CD4-positive, alpha-beta T cell treated with Interleukin-17A for 4 hours (primary cell): Measurements from ENCODE around the gene TBR1.

Experiments
- DNase-seq: peaks from one replicate; pipeline ENCODE4 v3.0.0-alpha.2; 2020; ENCODE audit warnings: mixed read lengths

TBR1 gene

DNA sequence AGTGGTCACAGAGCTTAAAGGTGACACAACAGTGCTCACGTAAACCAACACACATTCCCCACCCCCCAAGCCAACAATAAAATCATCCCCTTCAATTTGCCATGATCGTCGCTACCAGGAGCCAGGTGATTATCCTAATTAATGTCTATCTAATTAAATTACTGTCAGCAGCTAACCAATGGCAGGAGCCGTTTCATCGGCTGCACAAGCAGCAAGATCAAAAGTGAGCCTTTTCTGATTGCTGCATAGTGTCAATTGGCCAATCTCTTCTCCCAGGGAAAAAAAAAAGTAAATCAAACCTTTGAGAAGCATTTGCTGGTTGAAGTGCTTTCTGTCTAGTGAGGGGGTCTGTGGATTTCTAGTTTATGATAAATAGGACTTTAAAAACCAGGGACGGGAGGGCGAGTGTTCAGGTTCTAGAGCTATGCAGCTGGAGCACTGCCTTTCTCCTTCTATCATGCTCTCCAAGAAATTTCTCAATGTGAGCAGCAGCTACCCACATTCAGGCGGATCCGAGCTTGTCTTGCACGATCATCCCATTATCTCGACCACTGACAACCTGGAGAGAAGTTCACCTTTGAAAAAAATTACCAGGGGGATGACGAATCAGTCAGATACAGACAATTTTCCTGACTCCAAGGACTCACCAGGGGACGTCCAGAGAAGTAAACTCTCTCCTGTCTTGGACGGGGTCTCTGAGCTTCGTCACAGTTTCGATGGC, at the start of gene TBR1:
Gene TBR1 (plus strand): TSS at position 311 of the 721 bp plus-strand sequence. CDS start 114 bp downstream, at position 425.
- DNase-seq, result no peak

DNA sequence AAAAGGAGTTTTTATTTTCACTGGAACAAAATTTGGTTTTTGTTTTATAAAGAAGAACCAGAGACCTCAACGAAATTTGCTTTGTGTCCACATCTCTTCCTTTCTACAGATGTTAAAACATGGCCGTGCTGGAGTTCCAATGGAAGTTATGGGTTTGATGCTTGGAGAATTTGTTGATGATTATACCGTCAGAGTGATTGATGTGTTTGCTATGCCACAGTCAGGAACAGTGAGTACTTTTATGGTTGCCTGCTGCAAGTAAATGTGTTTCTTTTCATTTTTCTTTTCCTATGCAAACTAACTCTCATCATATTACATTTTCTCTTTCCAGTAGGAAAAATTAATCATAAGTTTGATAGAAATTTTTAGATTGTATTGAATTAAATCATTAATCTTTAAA, 48.4 kb upstream of the TBR1 start:
- DNase-seq, result no peak

DNA sequence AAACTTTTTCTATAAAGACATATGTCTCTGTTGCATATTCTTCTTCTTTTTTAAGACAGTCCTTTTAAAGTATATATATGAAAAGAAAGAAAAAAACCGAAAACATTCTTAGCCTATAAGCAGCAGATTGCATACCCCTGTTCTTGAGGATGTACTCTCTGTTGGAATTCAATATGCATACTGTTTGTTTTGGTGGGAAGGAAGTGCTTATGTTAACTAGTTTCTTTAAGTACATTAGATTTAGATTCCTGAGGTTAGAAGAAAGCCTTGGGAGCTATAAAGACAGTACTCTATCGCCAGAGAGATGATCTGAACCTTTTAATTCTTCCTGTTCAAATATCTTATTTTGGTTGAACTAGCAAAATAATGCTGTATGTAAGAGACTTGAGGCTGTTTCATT, 46.8 kb upstream of the TBR1 start:
- DNase-seq, result no peak

DNA sequence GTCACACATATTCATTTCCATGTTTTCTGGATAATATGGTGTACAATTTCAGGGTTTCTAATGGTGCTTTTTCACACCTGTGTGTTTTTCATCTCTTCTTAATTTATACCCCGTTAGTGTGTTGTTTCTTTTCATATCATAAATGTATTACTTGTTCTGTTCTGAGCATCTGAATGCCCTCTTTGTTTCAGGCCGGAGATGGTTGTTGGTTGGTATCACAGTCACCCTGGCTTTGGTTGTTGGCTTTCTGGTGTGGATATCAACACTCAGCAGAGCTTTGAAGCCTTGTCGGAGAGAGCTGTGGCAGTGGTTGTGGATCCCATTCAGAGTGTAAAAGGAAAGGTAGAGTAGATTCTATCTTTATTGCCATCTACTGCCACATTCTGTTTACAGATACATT, 45.1 kb upstream of the TBR1 start:
- DNase-seq, result no peak

DNA sequence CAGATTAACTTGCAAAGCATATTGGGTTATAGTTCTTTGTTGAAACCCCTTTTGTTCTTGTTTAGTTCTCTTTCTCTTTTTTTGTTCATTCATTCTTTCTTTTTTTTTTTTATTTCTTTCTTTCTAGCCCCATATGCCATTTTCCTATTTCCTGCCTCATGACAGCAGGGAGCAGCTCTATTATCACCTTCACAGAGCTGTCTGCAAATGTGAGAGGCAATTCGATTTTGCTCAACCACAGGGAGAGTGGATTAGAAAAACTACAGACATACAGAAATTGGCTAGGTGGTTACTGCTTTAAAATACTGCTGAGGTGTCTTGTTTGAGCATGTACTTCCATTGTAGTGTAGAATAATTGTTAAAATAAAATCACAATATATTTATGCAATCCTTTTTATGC, 44.2 kb upstream of the TBR1 start:
- no peak for DNase-seq

DNA sequence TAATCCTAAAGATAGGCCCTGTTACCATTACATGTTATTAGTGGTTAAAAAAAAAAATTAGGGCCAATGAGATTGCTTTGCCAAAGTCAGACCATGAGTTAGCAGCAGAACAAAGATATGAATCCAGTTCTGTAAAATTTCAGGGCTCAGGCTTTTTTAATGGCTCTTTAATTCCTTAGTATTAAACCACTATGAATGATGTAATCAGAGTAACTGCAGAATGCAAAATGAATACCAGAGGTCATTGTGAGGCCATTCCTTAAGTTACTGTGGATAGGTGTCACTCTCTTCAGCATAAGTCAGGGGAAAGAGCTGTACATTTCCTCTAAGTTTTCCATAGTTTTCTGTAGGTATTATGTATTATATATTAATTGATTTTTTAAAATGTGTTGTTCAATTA, 42.2 kb upstream of the TBR1 start:
- DNase-seq, result no peak

DNA sequence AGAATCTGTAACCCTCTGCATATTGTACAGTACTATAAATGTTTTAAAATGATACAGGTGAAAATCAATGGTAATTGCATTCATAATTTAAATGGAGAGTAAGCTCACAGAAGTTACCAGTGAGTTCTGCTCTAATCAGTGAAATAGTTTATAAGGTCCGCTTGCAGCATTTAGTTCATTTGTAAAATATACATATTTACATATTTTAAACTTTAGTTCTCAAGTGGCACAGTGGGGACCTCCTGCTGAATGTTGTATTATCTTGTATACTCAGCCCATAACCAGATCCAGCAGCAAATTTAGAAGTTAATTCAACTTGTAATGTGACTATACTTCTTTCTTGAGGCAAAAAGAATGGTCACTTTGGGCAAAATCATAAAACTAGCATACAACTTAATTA, 41.7 kb upstream of the TBR1 start:
- no peak for DNase-seq

DNA sequence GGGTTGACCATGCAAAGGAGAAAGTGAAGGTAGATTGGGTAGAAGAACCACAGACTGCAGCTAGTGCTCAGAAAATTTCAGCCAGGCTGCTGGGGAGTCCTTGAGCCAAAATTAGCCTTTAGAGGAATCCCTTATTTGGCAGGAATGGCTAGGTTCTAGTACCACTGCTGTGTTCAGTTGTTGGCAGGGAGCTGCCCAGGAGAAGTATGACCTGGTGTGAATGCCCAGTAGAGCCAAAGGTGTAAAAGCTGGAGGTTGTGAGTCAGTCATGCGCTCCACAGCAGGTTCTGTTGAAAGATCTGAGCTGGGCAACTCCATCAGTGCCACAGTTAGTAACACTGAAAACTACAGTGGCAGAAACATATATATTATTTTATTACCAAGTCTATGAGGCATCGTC, 36.4 kb upstream of the TBR1 start:
- no peak for DNase-seq

DNA sequence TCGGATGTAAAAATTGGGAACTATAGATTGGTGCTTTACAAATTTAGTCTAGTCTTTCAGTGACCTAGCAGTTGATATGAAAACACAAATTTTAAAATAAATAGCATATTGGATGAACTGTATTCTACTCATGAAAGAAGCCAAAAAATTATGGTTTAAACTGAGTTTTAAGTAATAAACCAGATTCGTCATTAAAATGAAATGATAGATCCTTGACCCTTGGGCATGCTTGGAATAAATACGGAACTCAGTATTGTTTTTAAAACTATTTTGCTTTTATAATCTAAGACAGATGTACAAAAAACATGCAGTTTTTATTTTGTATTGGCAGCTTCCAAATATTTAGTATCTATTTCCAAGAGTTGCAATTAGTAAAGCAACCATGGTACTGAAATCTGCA, 34.6 kb upstream of the TBR1 start:
- DNase-seq, result no peak

DNA sequence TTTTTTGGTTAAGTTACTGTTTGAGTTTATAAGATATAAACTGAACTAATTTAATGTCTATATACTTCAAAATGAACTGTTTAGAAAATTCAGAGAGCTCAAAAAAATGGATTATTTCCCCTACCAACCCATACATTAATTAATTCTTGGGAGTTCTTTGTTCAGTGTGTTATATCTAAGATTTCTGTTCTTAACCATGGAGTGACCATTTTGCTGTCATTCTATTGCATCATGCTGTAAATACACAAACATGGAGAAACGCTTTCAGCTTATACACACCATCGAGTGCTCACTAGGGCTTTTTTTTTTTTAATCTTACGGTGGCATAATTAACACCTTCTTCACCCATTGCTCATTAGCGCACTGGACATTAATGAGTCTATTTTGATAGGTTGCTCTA, 33.4 kb upstream of the TBR1 start:
- no peak for DNase-seq

DNA sequence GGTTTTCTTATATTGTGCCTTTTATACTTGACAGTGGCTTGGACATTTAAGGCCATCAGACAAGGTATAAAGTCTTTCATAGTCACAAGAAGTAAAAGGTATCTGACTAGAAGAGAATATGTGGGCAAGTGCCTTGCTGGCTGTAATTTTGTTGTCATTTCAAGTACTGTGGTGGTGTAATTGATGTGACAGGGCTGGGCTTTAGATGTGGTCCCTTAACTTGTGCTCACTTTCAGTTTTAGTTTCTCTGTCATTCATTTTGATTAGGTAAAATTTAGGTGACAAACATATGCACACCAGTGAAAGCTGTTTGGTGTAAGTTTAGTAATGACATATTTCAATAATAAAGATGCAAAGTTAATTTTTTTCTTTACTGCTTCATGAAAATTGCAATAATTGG, 31.2 kb upstream of the TBR1 start:
- DNase-seq, result no peak

DNA sequence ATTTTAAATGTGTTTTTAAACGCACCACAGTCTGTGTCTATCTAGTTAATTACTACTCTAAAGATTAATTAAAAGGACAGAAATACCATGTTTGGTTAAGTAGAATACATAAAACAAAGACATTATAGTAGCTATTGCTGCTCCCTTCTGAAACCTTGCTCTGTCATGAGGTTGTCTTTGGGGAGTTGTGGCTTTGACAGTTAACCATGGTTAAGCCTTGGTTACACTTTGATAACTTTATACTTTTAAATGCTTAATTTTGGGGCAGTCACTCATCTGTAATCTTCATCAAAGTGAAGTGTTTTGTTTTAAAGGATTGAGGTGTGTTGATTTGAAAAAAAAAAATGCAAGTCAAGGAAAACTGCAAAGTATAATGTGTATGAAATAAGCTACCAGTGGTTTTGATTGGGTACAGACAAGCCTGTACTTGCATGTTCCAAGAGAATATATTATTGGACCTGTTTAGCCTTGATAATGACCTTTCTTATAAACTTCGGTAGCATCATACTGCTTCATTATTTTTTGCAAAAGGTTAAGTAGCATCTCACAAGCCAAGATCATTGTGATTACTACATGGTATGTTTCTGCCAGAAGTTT, 29.8 kb upstream of the TBR1 start:
- no peak for DNase-seq

DNA sequence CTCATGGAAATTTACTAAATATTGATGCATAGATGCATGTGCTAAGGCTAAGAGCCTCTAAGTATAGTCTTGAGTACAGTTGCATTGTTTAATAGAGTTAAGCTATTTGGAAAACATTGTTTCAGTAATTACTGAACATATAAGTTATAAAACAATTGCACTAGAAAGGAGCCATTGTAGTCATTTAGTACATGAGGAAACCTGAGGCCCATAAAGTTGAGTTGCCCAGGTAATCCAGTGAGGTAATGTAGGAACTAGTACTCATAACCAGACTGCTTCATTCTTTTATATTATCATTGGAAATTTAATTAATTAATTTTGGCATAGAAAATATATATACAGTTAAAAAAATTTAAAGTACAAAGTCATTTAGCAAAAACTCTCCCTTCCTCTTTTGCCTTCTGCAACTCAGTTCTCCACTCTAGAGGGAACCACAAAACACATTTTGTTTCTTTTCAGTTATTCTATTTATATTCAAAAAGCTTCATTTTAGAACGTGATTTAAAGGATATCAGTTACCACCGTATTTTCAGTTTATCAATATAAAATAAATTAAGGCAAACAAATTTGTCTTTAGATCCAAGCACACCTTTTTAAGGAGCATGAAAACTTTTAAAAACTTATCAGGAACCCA, 27.8 kb upstream of the TBR1 start:
- DNase-seq, result no peak

DNA sequence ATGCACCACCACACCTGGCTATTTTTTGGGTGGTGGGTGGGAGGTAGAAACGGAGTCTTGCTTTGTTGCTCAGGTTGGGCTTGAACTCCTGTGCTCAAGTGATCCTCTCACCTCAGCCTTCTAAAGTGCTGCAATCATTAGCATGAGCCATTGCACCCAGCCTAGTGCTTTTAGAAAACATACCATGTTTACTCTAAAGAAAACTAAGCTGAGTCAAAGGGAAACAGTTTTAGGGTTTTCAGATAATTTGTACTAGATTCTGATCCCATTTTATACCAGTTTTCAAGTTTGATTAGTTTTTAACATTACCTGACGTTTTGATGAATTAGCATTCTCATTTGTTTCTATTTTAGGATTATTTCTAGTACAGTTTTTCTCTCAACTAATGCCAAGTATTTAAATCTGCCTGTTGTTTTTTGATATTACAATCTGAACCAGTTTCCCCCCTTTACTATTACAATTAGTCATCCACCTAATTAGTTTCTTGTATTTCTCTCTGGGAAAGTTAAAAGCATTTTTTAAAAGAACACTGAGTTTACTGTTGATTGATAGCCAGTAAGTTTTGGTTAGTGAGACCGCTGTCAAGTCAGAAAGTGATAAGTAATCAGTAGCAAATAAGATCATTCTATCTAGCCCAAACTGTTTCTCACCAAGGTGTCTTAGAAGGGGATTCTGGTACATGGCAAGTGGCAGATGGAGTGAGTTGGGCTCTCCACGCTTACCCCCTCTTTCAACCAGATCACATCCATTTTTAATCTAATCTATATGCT, 24.2 kb upstream of the TBR1 start:
- no peak for DNase-seq

DNA sequence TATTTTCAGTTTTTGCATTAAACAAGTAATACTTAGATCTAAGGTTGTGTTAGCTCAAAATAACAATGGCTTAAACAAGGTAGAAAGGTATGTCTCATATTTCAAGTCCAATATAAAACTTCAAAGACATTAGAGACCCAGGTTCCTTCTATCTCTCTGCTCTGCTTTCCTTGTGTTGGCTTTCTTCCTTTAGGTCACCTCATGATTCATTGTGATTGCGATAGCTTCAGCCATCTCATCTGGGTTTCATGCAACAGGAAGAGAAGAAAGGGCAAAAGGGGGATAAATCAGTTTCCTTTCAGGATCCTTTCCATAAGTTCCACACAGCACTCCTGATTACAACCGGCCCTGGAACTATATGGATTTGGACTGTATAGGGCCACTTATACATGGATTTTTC, 16.0 kb upstream of the TBR1 start:
- DNase-seq, result no peak

DNA sequence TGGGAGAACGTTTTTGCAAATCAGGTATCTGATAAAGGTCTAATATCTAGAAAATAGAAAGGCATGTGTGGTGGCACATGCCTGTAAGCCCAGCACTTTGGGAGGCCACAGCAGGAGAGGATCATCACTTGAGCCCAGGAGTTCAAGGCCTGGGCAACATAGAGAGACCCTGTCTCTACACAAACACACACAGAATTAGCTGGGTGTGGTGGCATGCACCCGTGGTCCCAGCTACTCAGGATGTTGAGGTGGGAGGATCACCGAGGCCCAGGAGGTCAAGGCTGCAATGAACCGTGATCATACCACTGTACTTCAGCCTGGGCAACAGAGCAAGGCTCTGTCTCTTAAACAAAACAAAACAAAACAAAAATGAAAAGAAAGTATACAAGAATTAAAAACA, 13.8 kb upstream of the TBR1 start:
- no peak for DNase-seq

DNA sequence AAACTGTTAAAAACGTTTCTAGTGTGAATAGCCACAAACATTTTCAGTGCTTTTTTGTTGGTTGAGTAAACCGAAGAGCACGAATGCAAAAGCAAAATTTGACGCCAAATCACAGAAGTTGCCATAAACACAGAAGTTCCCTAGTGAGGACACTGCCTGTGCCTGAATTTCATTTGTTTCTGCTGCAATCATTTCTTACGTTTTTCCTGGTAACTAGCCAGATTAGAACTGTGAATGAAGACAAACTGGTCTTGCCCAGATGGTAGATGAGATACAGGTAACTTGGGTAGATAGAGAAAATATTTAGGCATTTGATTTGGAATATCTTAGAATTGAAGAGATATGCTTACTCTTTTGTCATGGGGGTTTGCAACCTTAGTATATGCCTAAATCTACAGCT, 9.8 kb upstream of the TBR1 start:
- DNase-seq, result no peak

DNA sequence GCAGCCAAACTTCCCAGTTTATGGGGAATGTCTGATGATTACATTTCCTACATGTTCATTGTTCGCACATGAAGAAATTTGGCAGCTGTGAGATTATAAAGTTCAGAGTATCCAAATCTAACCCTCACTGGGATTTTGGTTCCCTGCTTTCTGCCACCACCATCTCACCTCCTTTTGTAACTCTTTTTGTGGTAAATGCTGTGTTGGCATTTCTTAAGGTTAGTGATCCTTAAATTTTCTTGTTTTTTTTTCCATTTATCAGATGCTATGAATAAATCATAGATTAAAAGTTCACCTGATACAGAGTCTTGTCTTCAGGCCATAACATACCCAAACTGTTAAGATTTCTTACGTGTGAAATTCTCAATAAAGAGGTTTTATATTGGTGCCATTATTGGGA, 8.5 kb upstream of the TBR1 start:
- no peak for DNase-seq

DNA sequence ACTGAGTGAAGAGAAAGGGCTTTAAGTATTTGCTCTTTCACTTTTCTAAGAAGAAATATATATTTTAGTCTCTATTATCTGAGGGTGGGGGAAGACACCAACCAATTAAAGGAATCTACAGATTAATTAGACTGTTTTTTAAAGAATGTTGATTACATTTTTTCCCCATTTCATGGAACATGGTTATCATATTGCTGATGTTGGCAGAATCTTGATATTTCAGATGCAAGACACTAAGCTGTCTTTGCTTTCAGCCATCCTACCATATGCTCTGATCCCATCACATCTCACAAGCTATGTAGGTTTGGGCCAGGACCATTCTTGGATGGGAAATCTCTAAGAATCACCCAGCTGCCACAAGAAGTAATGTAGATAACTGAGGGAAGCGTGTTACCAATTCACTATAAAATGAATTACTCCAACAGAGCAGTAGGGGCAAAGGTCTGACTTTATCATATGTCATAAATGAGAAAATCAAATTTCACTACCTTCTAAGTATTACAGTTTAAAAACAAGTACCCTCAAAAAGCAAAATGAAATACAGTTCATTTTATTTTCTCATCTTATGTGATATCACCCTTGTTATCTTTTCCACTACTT, 6.7 kb upstream of the TBR1 start:
- no peak for DNase-seq

DNA sequence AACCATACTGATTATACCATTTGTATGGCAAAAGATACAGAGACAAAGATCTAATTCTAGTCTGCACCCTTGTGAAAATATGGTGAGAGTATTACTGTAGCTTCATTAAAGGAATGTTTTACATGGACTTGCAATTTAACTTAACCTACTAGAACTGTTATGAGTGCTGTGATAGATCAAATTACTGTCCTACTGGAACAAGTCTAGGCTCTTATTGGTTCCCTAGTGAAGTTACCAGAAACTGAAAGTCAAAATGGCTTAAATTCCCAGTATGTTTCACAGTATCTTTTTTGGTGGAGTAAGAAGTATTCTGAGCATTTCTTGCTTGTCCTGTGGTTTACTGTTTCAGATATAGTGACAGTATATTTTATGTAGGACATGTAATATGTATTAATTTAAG, 3.8 kb upstream of the TBR1 start:
- DNase-seq, result no peak

DNA sequence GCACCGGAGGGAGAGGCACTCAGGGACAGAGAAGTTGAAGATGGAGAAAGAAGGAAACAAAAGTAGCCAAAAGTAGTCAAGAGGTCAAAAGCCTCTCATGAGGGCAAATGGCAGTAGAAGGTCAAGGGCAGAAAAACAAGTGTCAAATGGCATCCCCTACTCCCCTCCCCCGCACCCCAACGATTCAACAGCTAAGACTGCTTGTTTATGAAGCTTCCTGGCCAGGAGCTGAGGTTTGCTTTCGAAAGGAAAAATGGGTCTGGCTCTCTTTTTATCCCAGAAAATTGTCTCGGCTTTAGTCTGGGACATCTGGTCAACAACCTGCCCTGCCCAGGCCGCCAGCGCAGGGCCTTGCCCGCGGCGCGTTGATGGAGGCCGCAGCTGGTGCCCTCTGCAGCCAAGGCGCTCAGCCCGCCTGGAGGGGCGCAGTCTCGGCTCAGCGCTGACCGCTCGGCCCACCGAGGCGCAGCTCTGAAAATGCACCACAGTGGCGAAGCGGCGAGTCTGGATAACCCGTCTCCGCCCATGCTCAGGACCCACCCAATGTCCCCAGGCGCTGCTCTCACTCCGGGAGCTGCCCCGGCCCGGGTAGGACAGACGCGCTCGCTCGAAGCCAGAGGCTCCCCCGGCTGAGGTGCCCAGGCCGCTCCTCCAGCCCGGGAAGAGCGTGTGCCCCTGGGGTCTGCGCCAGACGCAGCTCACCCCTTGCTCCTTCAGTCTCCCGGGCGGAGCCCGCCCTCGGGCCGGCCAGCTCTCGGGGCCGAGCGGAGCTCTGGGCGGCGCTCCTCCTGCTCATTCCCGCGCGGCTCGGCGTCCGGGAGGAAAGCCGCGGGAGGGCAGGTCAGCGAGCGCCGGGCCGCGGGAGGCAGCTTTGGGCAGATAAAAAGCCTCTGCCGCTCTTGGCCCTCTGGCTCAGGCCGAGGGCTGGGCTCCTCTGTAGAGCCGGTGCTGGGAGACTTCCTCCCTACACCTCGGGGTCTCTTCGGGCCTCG, 1.8 kb upstream of the TBR1 start:
- peak; percentile 10 for DNase-seq
